ENCODE measurements around the gene SCRN1. TPM values are rescaled to one million over a fixed set of nuclear protein-coding genes. Genes with fewer than 3 reads are reported as not detected.

SCRN1 gene
- total RNA-seq, 1 experiment from 2014 or later = 96.2 TPM

- TF ChIP-seq MAX (CRISPR knock-in tag; IDR thresholded peaks at IDR 0.05) (0 out of 2 replicates have a peak, but pooled peaks have one; percentile 49), USF1 (CRISPR knock-in tag; IDR thresholded peaks at IDR 0.05) (0 out of 2 replicates have a peak, but pooled peaks have one; percentile 37), ZNF425 (CRISPR knock-in tag; conservative IDR thresholded peaks at IDR 0.05) (no peak)
- H3K27ac Mint-ChIP-seq = no peak overlapping the region
- no peaks in the 10 kb centered on the region for H3K36me3 Mint-ChIP-seq
- peak; percentile 71 for DNase-seq (ENCODE audit: low spot score)
- ChIA-PET CTCF (interaction anchor here (0.6 to 2.6 kb wide), 6 partner anchors 29 to 136 kb away, joined by 3 to 7 read pairs (median 4); no protein-coding TSS in a partner anchor), POLR2A (interaction anchor here (0.6 kb wide), 1 partner anchor 90 kb away, joined by 3 read pairs; no protein-coding TSS in a partner anchor)
- peaks cover 31% of the 10 kb centered on the region for H3K4me1 Mint-ChIP-seq
- ATAC-seq = peak; percentile 78
- no peaks in the 10 kb centered on the region; the same call in 1 of the 2 replicates for H3K27me3 Mint-ChIP-seq (ENCODE audit: low read depth)
- no peaks in the 10 kb centered on the region for H3K9me3 Mint-ChIP-seq
- H3K4me3 Mint-ChIP-seq = peak overlapping the region; percentile 66
Observed at GRCh38 chr7:29883462-29884398, 105.9 kb downstream of the SCRN1 start.

GRCh38 chr7:29882481-29882880 is 107.1 kb downstream of the SCRN1 start:
- no peak for TF ChIP-seq ESRRA (CRISPR knock-in tag; IDR thresholded peaks at IDR 0.05; ENCODE audit: borderline replicate concordance)
- no peak for TF ChIP-seq NR2C2 (CRISPR knock-in tag; IDR thresholded peaks at IDR 0.05)
- TF ChIP-seq CREM (CRISPR knock-in tag; IDR thresholded peaks at IDR 0.05) = no peak
- TF ChIP-seq AR (CRISPR knock-in tag; IDR thresholded peaks at IDR 0.05) = no peak
- no peak for TF ChIP-seq JAZF1 (CRISPR knock-in tag; IDR thresholded peaks at IDR 0.05)
- TF ChIP-seq ZNF532 (CRISPR knock-in tag; IDR thresholded peaks at IDR 0.05; ENCODE audit: borderline replicate concordance) = no peak
- no peak for TF ChIP-seq SMAD4 (CRISPR knock-in tag; IDR thresholded peaks at IDR 0.05)
- TF ChIP-seq FOXP1 (CRISPR knock-in tag; IDR thresholded peaks at IDR 0.05; ENCODE audit: borderline replicate concordance) = no peak
- no peak for TF ChIP-seq SOX15 (CRISPR knock-in tag; IDR thresholded peaks at IDR 0.05)
- TF ChIP-seq PREB (CRISPR knock-in tag; IDR thresholded peaks at IDR 0.05; ENCODE audit: borderline replicate concordance) = no peak
- no peak for TF ChIP-seq KAT7 (CRISPR knock-in tag; IDR thresholded peaks at IDR 0.05; ENCODE audit: borderline replicate concordance)
- no peak for TF ChIP-seq TEAD1 (CRISPR knock-in tag; IDR thresholded peaks at IDR 0.05)
- no peak for TF ChIP-seq TCF7 (CRISPR knock-in tag; IDR thresholded peaks at IDR 0.05; ENCODE audit: low read depth)
- no peak for TF ChIP-seq NFYB (CRISPR knock-in tag; conservative IDR thresholded peaks at IDR 0.05; ENCODE audit: low read depth)
- TF ChIP-seq USF1 (CRISPR knock-in tag; IDR thresholded peaks at IDR 0.05) = no peak
- TF ChIP-seq MAX (CRISPR knock-in tag; IDR thresholded peaks at IDR 0.05) = no peak
- no peaks in the 10 kb centered on the region for H3K36me3 Mint-ChIP-seq
- peaks cover 31% of the 10 kb centered on the region for H3K4me1 Mint-ChIP-seq
- no peak for DNase-seq (ENCODE audit: low spot score)
- no peak for ATAC-seq
- ChIA-PET POLR2A (no interaction called here), CTCF (interaction anchor here (1.1 to 1.9 kb wide), 2 partner anchors 89 to 135 kb away, joined by 3 to 20 read pairs; no protein-coding TSS in a partner anchor)
- no peaks in the 10 kb centered on the region for H3K9me3 Mint-ChIP-seq
- H3K27me3 Mint-ChIP-seq (ENCODE audit: low read depth) = no peaks in the 10 kb centered on the region; the same call in 1 of the 2 replicates
- H3K27ac Mint-ChIP-seq = no peak overlapping the region
- H3K4me3 Mint-ChIP-seq = peak overlapping the region; percentile 57; the same call in 1 of the 2 replicates
